GM18870 (cell line): Measurements from ENCODE around the gene GGA2.
"Not testable (repeated sequence)": the region's sequence is repeated elsewhere in the genome, so short reads cannot be mapped to it uniquely, and the experiment has no call there.

Experiments
- ATAC-seq: cut with Tn5 transposase; IDR thresholded peaks from one replicate; pipeline ENCODE4 v1.9.1; 2021; ENCODE audit warnings: moderate library complexity; ENCODE audit not compliant: unreplicated experiment

GGA2 gene

GRCh38 chr16:23510164-23510914 is at the start of gene GGA2:
TSS of gene GGA2 (minus strand) at chr16:23510494. CDS start at chr16:23510411, 83 bp downstream.
- no peak for ATAC-seq

GRCh38 chr16:23557779-23558702 is 47.7 kb upstream of the GGA2 start:
- no peak for ATAC-seq

GRCh38 chr16:23556881-23557778 is 46.8 kb upstream of the GGA2 start, which contains the start of the genes EARS2 and UBFD1:
TSS of gene EARS2 (minus strand) at chr16:23557350. CDS start at chr16:23557343, 7 bp downstream.
TSS of gene UBFD1 (plus strand) at chr16:23557727. CDS start at chr16:23557743, 16 bp downstream.
- ATAC-seq, result peak; percentile 90

- ATAC-seq, result no peak
These were observed 44.2 kb upstream of the GGA2 start for GRCh38 chr16:23554536-23554935.

GRCh38 chr16:23552161-23552560 is 41.9 kb upstream of the GGA2 start:
- ATAC-seq, result no peak

- ATAC-seq, result no peak
These were observed 39.6 kb upstream of the GGA2 start for GRCh38 chr16:23549938-23550337.

- ATAC-seq, result no peak
These were observed 34.1 kb upstream of the GGA2 start for GRCh38 chr16:23544436-23544835.

GRCh38 chr16:23540817-23541178 is 30.5 kb upstream of the GGA2 start:
- ATAC-seq, result not testable (repeated sequence)

GRCh38 chr16:23539984-23540816 is 29.9 kb upstream of the GGA2 start:
- ATAC-seq, result no peak

- no peak for ATAC-seq
These were observed 28.6 kb upstream of the GGA2 start for GRCh38 chr16:23538919-23539278.

- ATAC-seq, result no peak
These were observed 27.1 kb upstream of the GGA2 start for GRCh38 chr16:23537390-23537789.

GRCh38 chr16:23535901-23536300 is 25.6 kb upstream of the GGA2 start:
- ATAC-seq, result no peak

GRCh38 chr16:23534868-23535860 is 24.9 kb upstream of the GGA2 start:
- ATAC-seq, result no peak

- no peak for ATAC-seq
These were observed 22.2 kb upstream of the GGA2 start for GRCh38 chr16:23532448-23532847.

GRCh38 chr16:23530062-23530461 is 19.8 kb upstream of the GGA2 start:
- ATAC-seq, result no peak

- no peak for ATAC-seq
These were observed 18.5 kb upstream of the GGA2 start for GRCh38 chr16:23528644-23529310.

- no peak for ATAC-seq
These were observed 17.8 kb upstream of the GGA2 start for GRCh38 chr16:23527961-23528643.

GRCh38 chr16:23524886-23525285 is 14.6 kb upstream of the GGA2 start:
- ATAC-seq, result no peak
